SH-SY5Y (cell line): ENCODE results near the gene PPP1R15B.

Source experiments
- GATA2 ChIP-seq: IDR thresholded peaks from 2 replicates; pipeline ENCODE4 v1.6.1; 2011; ENCODE audit warnings: mild to moderate bottlenecking, low read depth, low read length
- GATA3 ChIP-seq: IDR thresholded peaks from 2 replicates; pipeline ENCODE4 v1.6.1; 2011; ENCODE audit warnings: low read depth, mild to moderate bottlenecking, low read length, moderate library complexity

The PPP1R15B gene

GRCh38 chr1:204411451-204412204 lies at the start of gene PPP1R15B:
PPP1R15B (minus strand) TSS chr1:204411817; CDS start chr1:204411411, 406 bp downstream.
- TF ChIP-seq GATA2: no peak; the same call in 1 of the 2 replicates
- no peak for TF ChIP-seq GATA3

- TF ChIP-seq GATA2: no peak
- no peak for TF ChIP-seq GATA3
Observed at GRCh38 chr1:204460346-204460745, 48.7 kb upstream of the PPP1R15B start.

DNA sequence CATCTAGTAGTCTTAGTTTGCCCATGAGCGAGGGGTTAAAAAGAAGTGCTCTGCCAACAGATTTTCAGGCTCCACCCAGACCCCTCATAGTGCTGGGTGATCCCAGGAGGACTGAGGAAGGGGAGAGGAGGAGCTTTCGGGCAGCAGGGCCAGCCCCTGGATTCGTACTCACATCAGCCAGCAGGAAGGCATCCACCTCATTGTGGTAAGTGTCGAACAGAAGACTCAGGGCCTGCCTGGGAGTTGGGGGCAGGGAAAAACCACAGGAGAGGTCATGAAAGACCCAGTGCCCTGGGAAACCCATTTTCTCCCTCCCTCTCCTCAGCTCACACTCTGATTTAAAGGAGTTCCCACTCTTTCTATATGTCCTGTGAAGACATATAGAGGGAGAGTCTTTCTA lies 48.1 kb upstream of the PPP1R15B start:
- TF ChIP-seq GATA3 (no peak), GATA2 (no peak)

DNA sequence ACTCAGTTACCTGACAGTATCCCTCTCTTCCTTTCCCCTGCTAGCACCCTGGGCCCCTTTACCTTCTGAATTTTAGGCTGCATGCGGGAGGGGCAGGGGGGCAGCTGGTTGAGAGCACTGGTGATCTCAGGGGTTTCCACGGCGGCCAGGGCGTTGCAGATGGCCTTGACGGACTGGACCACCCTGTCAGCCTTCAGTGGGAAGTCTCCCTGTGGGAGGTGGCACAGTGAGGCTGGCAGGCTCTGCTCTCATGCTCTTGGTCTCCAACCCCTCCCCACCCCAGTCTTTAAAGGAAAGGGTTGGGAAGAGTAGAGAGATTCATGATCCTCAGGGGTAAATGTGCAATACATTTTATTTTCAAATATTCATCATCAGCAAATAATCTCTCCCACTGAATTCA lies 46.0 kb upstream of the PPP1R15B start:
- TF ChIP-seq GATA3: no peak
- TF ChIP-seq GATA2: no peak

DNA sequence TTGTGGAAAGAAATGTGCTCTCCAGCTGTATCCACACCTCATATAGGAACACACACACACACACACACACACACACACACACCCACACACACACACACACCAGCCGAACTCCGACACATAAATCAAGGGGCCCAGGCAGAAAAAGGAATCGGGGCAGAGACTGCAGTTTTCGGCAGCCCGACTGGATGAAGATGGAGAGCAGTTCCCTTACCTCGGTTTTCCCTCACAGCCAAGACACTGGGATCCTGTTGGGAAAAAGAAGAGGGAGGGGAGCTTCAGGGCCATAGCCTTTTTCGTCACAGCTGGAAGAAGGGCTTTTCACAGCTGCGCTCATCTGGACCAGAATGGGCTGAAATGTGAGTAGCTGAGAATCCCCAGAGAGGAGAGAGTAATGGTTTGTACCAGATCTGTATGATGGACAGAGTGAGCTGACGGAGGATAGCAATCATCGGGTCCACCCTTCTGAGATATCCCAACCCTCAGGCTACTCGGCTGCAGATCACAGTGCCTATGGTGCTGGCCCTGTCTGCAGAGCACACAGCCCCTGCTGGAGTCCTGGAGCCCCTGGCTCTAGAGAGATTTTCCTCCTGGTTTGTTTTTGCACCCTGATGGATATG lies 45.3 kb upstream of the PPP1R15B start:
- no peak for TF ChIP-seq GATA2
- no peak for TF ChIP-seq GATA3

DNA sequence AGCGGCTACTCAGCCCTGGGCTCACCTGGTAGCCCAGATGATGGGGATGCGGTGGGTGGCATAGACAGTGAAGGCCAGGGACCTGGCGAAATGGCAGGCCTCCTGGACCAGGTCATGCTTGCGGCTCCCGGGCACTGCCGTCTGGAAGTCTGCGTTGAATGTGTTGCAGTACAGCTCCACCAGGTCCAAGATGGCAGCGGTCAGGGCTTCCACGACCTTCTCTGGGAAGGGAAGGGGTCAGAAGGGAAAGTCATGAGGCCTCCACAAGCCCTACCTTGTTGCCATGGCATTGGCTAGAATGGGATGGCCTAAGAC lies 44.2 kb upstream of the PPP1R15B start:
- TF ChIP-seq GATA2: no peak

- no peak for TF ChIP-seq GATA2
- no peak for TF ChIP-seq GATA3
Observed at GRCh38 chr1:204455063-204455830, 43.6 kb upstream of the PPP1R15B start.

DNA sequence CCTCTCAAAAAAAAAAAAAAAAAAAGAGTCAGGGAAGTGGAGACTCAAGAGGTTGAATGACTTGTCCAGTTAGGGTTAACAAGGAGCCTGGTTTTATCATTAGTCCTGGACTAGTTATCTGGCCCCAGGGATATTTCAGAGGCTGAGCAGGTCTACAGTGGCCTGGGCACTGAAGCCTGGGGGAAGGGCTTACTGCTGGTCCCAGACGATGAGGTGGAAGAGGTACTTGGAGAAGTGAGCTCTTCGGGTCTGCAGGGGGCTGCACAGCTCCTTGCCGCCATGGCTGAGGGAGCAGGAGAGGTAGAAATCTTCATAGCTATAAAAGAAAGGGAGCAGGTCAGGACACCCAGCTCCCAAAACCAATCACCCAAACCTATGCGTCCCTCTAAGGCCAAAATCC lies 42.9 kb upstream of the PPP1R15B start:
- TF ChIP-seq GATA2 (no peak), GATA3 (no peak)

DNA sequence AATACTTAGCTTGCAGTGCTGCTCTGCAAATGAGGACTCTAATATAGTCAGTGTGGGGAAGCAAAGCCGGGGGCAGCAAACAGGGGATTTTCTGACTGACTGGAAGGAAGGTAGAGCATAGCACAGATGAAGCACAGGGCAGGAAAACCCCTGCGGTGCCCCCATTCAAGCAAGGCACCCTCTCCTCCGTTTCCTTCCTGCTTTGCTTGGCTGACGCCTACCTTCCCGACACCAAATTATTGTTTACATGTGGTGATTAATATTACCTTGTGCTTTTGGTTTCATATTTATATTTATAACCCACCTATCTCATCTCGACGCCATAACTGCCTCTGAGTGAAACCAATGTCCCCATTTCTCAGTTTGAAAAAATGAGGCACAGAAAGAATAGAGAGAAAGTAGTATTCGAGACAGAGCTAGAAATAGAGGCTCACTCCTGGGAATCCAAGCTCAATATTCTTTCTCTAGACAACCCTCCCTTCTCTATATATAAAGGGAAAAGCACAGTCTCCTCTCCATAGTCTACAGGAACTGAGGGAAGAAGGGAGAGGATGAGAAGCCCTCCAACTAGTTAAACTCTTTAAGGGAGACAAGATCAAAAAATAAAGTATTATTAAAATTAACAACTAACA lies 41.6 kb upstream of the PPP1R15B start:
- no peak for TF ChIP-seq GATA2
- no peak for TF ChIP-seq GATA3

DNA sequence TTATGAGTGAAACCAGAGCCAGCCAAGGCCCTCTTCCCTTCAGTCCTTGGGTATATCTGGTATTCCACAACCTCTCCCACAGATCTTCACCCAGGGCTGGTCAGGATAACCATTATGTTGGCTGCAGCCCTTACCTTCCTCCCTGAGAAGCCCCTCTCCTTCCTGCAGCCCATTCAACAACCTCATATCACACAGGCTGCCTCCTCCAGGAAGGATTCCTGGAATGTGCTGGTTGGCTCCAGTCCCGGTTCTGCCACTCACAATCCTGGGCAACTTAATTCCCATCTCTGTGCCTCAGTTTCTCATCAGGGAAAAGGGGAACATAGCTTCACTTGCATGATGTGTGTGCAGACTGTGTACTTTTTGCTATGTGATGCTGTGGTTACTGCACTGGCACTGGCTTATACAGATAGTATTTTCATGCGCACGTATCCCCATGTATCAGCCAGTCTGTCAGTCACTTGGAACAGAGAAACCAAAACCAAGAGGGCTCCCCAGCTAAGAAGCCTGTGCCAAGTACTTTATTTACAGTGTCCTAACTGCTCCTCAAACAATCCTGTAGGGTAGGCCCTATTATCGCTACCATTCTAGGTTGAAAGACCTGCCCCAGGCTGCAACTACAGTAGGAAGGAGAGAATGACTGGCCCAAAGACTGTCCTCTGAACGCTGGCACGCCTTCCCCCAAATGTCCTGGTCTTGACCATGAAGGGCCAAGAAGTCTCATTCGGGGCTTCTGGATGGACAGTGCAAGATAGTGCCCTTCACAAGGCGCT lies 39.9 kb upstream of the PPP1R15B start:
- TF ChIP-seq GATA2 (no peak), GATA3 (no peak)

- TF ChIP-seq GATA2: no peak
- TF ChIP-seq GATA3: no peak
Observed at GRCh38 chr1:204450461-204451257, 39.0 kb upstream of the PPP1R15B start.

- TF ChIP-seq GATA2: no peak
- no peak for TF ChIP-seq GATA3
Observed at GRCh38 chr1:204449678-204450280, 38.2 kb upstream of the PPP1R15B start.
